Measurements from ENCODE around the gene MRPL23.

Gene MRPL23

GRCh38 chr11:1946812-1947484, at the start of gene MRPL23:
MRPL23 (plus strand) TSS chr11:1947332; CDS start chr11:1947363, 31 bp downstream.
- DNase-seq, result peak in 1 of 2 donors; percentile 37

- no peak for DNase-seq
Measured at GRCh38 chr11:1899090-1899489, 48.0 kb upstream of the MRPL23 start.

- DNase-seq, result no peak
Measured at GRCh38 chr11:1899686-1900085, 47.4 kb upstream of the MRPL23 start.

DNA sequence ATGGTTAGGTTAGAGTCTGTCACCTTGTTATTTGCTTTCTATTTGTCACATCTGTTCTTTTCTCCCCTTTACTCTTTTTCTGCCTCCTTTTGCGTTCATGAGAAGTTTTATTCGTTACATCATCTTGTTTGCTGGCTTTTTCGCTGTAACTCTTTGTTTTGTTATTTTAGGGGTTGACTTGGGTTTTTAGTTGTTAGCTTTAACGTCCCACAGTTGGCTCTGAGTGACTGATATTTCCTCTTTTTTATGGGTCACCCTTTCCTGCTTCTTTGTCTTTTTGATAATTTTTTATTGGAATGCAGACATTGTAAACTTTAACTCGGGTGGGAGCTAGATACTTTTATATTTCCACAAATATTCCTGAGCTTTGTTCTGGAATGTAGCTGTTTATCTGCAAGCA, 41.0 kb upstream of the MRPL23 start:
- no peak for DNase-seq

DNA sequence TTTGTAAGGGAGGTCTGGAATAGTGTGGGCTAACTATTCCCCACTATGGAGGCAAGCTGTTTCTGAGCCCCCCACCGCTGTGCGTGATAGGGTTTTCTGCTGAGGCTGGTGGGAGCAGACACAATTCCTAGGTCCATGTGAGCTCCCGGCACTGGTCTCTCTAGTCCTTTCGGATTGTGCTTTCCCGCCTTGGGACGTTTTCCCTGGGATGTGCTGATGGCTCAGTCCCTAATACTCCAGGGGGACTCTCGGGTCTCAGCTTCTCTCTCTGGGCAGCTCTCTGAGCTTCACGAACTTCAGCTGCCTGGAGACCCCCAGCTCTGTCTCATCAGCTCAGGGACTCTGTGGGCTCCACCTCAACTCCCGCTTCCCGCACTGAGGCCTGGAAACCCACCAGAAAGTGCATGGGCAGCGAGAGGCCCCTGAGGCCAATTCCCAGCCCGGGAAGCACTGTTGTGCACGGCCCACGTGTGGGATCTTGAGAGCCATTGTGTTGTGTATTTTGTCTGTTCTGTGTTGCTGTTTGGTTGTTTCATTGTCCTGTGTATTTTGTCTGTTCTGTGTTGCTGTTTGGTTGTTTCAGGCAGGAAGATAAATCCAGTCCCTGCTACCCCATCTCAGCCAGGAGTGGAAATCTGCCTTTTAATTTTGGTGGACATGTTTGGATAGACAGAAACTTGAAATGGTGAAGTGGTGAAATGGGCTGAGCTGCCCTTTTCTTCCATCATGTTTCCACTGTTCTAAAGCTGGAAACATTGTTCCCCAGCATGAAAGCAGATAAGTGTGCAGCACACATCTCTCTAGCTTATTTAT, 40.3 kb upstream of the MRPL23 start:
- no peak for DNase-seq

- no peak for DNase-seq
Measured at GRCh38 chr11:1908618-1909017, 38.5 kb upstream of the MRPL23 start.

- DNase-seq, result no peak
Measured at GRCh38 chr11:1909524-1909923, 37.6 kb upstream of the MRPL23 start.

- DNase-seq, result no peak
Measured at GRCh38 chr11:1912289-1912878, 34.7 kb upstream of the MRPL23 start.

- DNase-seq, result no peak
Measured at GRCh38 chr11:1913271-1914060, 33.7 kb upstream of the MRPL23 start.

- no peak for DNase-seq
Measured at GRCh38 chr11:1915795-1916131, 31.4 kb upstream of the MRPL23 start.

- no peak for DNase-seq
Measured at GRCh38 chr11:1916132-1916985, 30.8 kb upstream of the MRPL23 start.

- no peak for DNase-seq
Measured at GRCh38 chr11:1916986-1917522, 30.1 kb upstream of the MRPL23 start.

- DNase-seq, result no peak
Measured at GRCh38 chr11:1917523-1918435, 29.4 kb upstream of the MRPL23 start.

GRCh38 chr11:1918436-1919315, 28.5 kb upstream of the MRPL23 start:
- DNase-seq, result no peak

GRCh38 chr11:1919391-1920127, 27.6 kb upstream of the MRPL23 start, which contains the start of gene TNNT3:
TNNT3 (plus strand) TSS chr11:1919703; CDS start chr11:1922875, 3,172 bp downstream.
- DNase-seq, result no peak

- DNase-seq, result no peak
Measured at GRCh38 chr11:1920128-1920908, 26.8 kb upstream of the MRPL23 start.

DNA sequence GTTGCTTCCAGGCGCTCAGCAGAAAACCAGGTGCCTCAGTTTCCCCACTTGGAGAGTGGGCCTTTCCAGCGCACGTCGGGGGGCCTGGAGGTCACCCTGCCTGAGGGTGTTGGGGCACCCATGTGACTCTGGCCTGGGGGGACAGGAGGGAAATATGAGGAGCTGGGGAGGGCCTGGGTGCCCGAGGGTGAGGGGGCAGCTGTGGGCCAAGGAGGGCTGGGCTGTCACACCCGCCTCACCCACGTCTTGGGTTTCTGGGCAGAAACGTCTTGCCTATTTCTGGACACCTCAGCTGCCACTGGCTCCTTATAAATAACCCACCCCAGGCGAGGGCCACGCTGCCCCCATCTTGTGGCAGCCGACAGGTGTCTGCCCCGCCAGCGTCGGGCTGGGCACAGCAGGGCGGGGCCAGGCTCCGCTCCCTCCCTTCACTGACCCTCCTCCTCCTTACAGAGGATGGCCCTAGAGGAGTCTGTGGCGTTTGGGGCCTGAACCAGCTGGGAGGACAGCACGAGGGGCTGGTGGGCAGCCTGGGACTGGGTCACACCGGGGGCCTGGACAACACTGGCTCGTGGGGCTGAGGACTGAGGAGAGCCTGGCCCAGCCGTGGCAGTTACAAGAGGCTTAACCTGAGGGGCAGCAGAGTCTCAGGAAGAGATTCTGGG, 26.1 kb upstream of the MRPL23 start:
- DNase-seq, result no peak
